Activated T-cell treated with anti-CD3 and anti-CD28 coated beads for 4 hours (primary cell): ENCODE measurements around the gene TAS1R3.

Experiments
- DNase-seq: peaks from one replicate; pipeline ENCODE4 v3.0.0-alpha.2; 2020

Gene TAS1R3

GRCh38 chr1:1295154-1295923, 35.7 kb upstream of the TAS1R3 start:
- no peak for DNase-seq

- DNase-seq, result no peak
Measured at GRCh38 chr1:1296070-1297061, 34.7 kb upstream of the TAS1R3 start.

GRCh38 chr1:1297802-1298424, 33.2 kb upstream of the TAS1R3 start:
- no peak for DNase-seq

- DNase-seq, result no peak
Measured at GRCh38 chr1:1298861-1299685, 32.0 kb upstream of the TAS1R3 start.

GRCh38 chr1:1299686-1300351, 31.3 kb upstream of the TAS1R3 start:
- no peak for DNase-seq

- DNase-seq, result no peak
Measured at GRCh38 chr1:1300352-1300739, 30.7 kb upstream of the TAS1R3 start.

- no peak for DNase-seq
Measured at GRCh38 chr1:1302006-1302430, 29.1 kb upstream of the TAS1R3 start.

GRCh38 chr1:1302951-1303509, 28.1 kb upstream of the TAS1R3 start:
- no peak for DNase-seq

GRCh38 chr1:1303736-1304135, 27.3 kb upstream of the TAS1R3 start:
- DNase-seq, result no peak

- no peak for DNase-seq
Measured at GRCh38 chr1:1304331-1305299, 26.5 kb upstream of the TAS1R3 start.

GRCh38 chr1:1305300-1306069, 25.6 kb upstream of the TAS1R3 start:
- DNase-seq, result peak; percentile 80

- no peak for DNase-seq
Measured at GRCh38 chr1:1306070-1306660, 24.9 kb upstream of the TAS1R3 start.

GRCh38 chr1:1306661-1307260, 24.3 kb upstream of the TAS1R3 start:
- no peak for DNase-seq

- DNase-seq, result no peak
Measured at GRCh38 chr1:1307261-1307922, 23.7 kb upstream of the TAS1R3 start.

- DNase-seq, result peak; percentile 70
Measured at GRCh38 chr1:1307923-1308755, 22.9 kb upstream of the TAS1R3 start, which contains the start of the genes ACAP3 and PUSL1. Gene ACAP3, minus strand, starts transcription at chr1:1307930. Its CDS starts 115 bp downstream, at chr1:1307815. Gene PUSL1, plus strand, starts transcription at chr1:1308597. Its CDS starts 47 bp downstream, at chr1:1308644.

- DNase-seq, result no peak
Measured at GRCh38 chr1:1308756-1309250, 22.3 kb upstream of the TAS1R3 start.
